GM10266 (cell line): ENCODE data around the gene DEPP1.
A peak's percentile ranks its signal among the peaks of the same experiment; 100 is the strongest.

Experiments used
- DNase-seq: peaks from one replicate; pipeline ENCODE4 v3.0.0; 2012; ENCODE audit errors: extremely low spot score
- CTCF ChIP-seq: IDR thresholded peaks from 2 replicates; pipeline ENCODE4 v1.5.1; 2012; ENCODE audit warnings: mild to moderate bottlenecking, low read depth; ENCODE audit not compliant: control insufficient read depth, insufficient read depth; ENCODE audit errors: missing control alignments

The DEPP1 gene

GRCh38 chr10:44933451-44934321 is 44.9 kb downstream of the DEPP1 start:
- no peak for DNase-seq
- no peak for TF ChIP-seq CTCF

GRCh38 chr10:44932517-44933450 is 45.8 kb downstream of the DEPP1 start:
- DNase-seq = peak; percentile 78
- peak; percentile 98 for TF ChIP-seq CTCF

GRCh38 chr10:44931621-44932516 is 46.7 kb downstream of the DEPP1 start:
- no peak for DNase-seq
- TF ChIP-seq CTCF = no peak

- no peak for TF ChIP-seq CTCF
- no peak for DNase-seq
Measured at GRCh38 chr10:44930904-44931620, 47.5 kb downstream of the DEPP1 start.

GRCh38 chr10:44929356-44930255 is 49.0 kb downstream of the DEPP1 start:
- no peak for TF ChIP-seq CTCF
- no peak for DNase-seq
